ENCODE data around the gene TMED7. TPM values are rescaled to one million over a fixed set of nuclear protein-coding genes. Genes with fewer than 3 reads are reported as not detected.

Gene TMED7
- total and polyA plus RNA-seq, 2 of the 8 experiments (the other 6 are each of a cell fraction or from before 2014, with no cell fraction given): 43.8 to 75.2 TPM

GRCh38 chr5:115623658-115624057, 2.2 kb downstream of the TMED7 start (continued):
- no peak for TF ChIP-seq RAD21 (IDR thresholded peaks at IDR 0.05 in 1 of 2, conservative IDR thresholded peaks at IDR 0.05 in 1 of 2; ENCODE audit: low read depth in 2 of 2, low read length in 2 of 2)
- no peak for TF ChIP-seq SP2 (IDR thresholded peaks at IDR 0.05; ENCODE audit: low read length)
